Nephron progenitor cell (in vitro differentiated cells): Measurements from ENCODE around the gene CLDN9.
A peak's percentile ranks its signal among the peaks of the same experiment; 100 is the strongest.

Source experiments
- DNase-seq: peaks from one replicate; pipeline ENCODE4 v3.0.0; 2021
- H3K27ac Mint-ChIP-seq: 2 replicates; pipeline ENCODE4 v1.8.0; 2021; ENCODE audit warnings: mild to moderate bottlenecking, moderate library complexity, mixed read lengths
- H3K27me3 Mint-ChIP-seq: 2 replicates; pipeline ENCODE4 v1.8.0; 2021; ENCODE audit warnings: mild to moderate bottlenecking, low read depth, mixed read lengths; ENCODE audit not compliant: poor library complexity
- H3K36me3 Mint-ChIP-seq: 2 replicates; pipeline ENCODE4 v1.8.0; 2021; ENCODE audit warnings: low read depth, mixed read lengths
- H3K4me1 Mint-ChIP-seq: 2 replicates; pipeline ENCODE4 v1.8.0; 2021; ENCODE audit warnings: mixed read lengths
- H3K4me3 Mint-ChIP-seq: 2 replicates; pipeline ENCODE4 v1.8.0; 2021; ENCODE audit warnings: mild to moderate bottlenecking, moderate library complexity, mixed read lengths
- H3K9me3 Mint-ChIP-seq: 2 replicates; pipeline ENCODE4 v1.8.0; 2021; ENCODE audit warnings: mild to moderate bottlenecking, moderate library complexity, mixed read lengths
- CTCF ChIP-seq: fragments of 200-600 bp; sonication (generic); IDR thresholded peaks from 2 replicates; pipeline ENCODE4 v1.5.0; 2021; ENCODE audit warnings: antibody characterized with exemption

The CLDN9 gene

GRCh38 chr16:2992383-2993081 is 20.2 kb upstream of the CLDN9 start:
- no peak for TF ChIP-seq CTCF
- H3K27ac Mint-ChIP-seq: no peak overlapping the region

DNA sequence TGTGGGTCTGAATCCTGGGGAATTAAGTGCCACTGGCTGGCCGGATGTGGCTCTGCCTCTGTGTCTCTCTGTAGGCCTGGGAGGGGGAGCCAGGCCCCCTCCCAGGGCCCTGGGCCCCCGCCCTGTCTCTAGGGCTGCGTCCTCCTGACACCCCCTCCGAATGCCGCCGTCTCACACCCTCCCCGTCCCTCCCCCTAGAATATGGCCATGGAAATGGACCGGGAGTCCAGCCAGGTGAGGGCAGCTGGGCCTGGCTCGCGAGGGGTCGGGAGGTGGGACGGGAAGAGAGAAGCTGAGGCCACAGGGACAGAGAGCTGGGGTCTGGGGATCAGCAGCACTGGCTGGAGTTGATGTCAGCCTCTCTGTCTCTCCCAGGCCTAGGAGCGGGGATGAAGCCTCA is 16.4 kb upstream of the CLDN9 start:
- no peak for TF ChIP-seq CTCF
- Mint-ChIP-seq H3K4me3 (no peak overlapping the region), H3K9me3 (no peaks in the 10 kb centered on the region), H3K4me1 (no peaks in the 10 kb centered on the region), H3K36me3 (no peaks in the 10 kb centered on the region), H3K27ac (no peak overlapping the region), H3K27me3 (peaks cover 19% of the 10 kb centered on the region)
- DNase-seq: no peak

More at GRCh38 chr16:2992383-2993081, 20.2 kb upstream of the CLDN9 start:
- Mint-ChIP-seq H3K27me3 (peaks cover 3% of the 10 kb centered on the region), H3K9me3 (no peaks in the 10 kb centered on the region), H3K4me3 (no peak overlapping the region), H3K36me3 (no peaks in the 10 kb centered on the region), H3K4me1 (peaks cover 12% of the 10 kb centered on the region)
- no peak for DNase-seq

DNA sequence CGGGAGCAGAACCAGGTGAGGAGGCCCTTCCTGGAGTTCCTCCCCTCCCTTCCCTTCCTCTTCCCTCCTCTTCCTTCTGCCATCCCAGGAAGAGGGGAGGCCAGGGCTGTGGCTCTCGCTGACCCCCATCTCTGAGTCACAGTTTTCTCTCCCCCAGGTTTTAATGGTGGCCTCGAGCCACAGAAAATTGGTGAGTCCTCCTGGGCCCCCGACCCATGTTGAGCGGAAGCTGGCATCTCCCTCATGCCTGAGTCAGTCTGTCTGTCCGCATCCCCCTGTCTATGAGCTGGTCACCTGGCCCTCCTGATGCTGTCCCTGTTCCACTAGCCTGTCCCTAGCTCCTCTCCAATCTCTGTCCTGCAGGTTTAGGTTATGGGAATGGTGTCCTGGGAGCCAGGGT is 12.8 kb upstream of the CLDN9 start:
- Mint-ChIP-seq H3K4me3 (no peak overlapping the region), H3K4me1 (no peaks in the 10 kb centered on the region), H3K36me3 (no peaks in the 10 kb centered on the region), H3K27me3 (peaks cover 37% of the 10 kb centered on the region), H3K27ac (no peak overlapping the region), H3K9me3 (no peaks in the 10 kb centered on the region)
- no peak for DNase-seq
- no peak for TF ChIP-seq CTCF

DNA sequence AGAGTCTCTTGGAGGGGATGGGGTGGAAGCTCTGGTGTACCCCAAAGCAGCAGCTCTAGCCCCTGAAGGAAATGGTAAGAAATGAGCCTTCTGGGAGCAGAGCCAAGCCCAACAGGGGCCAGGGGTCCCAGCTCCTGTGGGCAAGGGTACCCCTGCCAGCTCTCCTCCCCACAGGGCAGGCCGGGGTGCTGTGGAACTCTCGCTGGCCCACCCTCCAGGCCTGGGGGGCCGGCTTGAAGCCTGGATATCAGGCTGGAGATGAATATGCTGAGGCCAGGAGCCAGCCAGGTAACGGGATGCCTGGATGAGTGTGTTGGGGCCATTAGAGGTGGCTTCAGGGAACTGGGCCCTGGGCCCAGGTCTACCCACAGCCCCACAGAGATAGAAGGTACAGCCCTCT is 12.2 kb upstream of the CLDN9 start:
- no peak for TF ChIP-seq CTCF
- H3K27ac Mint-ChIP-seq: no peak overlapping the region
- no peak overlapping the region for H3K4me3 Mint-ChIP-seq
- no peaks in the 10 kb centered on the region for H3K9me3 Mint-ChIP-seq
- H3K27me3 Mint-ChIP-seq: peaks cover 43% of the 10 kb centered on the region
- H3K4me1 Mint-ChIP-seq: no peaks in the 10 kb centered on the region
- no peaks in the 10 kb centered on the region for H3K36me3 Mint-ChIP-seq
- DNase-seq: no peak

GRCh38 chr16:3001316-3001715 is 11.4 kb upstream of the CLDN9 start:
- H3K9me3 Mint-ChIP-seq: no peaks in the 10 kb centered on the region
- H3K36me3 Mint-ChIP-seq: no peaks in the 10 kb centered on the region
- no peak for DNase-seq
- no peak overlapping the region for H3K27ac Mint-ChIP-seq
- peaks cover 51% of the 10 kb centered on the region for H3K27me3 Mint-ChIP-seq
- TF ChIP-seq CTCF: no peak
- peaks cover under 1% of the 10 kb centered on the region for H3K4me1 Mint-ChIP-seq
- H3K4me3 Mint-ChIP-seq: no peak overlapping the region

- TF ChIP-seq CTCF: no peak
- peaks cover 65% of the 10 kb centered on the region for H3K27me3 Mint-ChIP-seq
- H3K4me1 Mint-ChIP-seq: peaks cover 24% of the 10 kb centered on the region
- H3K36me3 Mint-ChIP-seq: no peaks in the 10 kb centered on the region
- H3K9me3 Mint-ChIP-seq: no peaks in the 10 kb centered on the region
- H3K27ac Mint-ChIP-seq: no peak overlapping the region
- DNase-seq: peak; percentile 96
- peak overlapping the region; percentile 64 for H3K4me3 Mint-ChIP-seq
These were observed 9.0 kb upstream of the CLDN9 start for GRCh38 chr16:3003582-3004270.
